Heart left ventricle (tissue), 13 donors: ENCODE measurements around the gene SLC22A25.

Experiments
- POLR2A ChIP-seq, 2 donors: fragments of 450-650 bp; IDR thresholded peaks; one replicate each; pipeline ENCODE4 v1.6.1; 2017; ENCODE audit warnings: antibody characterized with exemption in 2 of 2, mild to moderate bottlenecking in 2 of 2, moderate library complexity in 2 of 2
- TF ChIP-seq, protein P1 (sequence below), 12 donors: fragments of 200-600 bp; sonication (generic) in 4 of 12; IDR thresholded peaks; one replicate each; pipeline versions ENCODE4 v1.5.0 to v1.8.0; 2018 to 2022; ENCODE audit warnings: antibody characterized with exemption in 12 of 12, mild to moderate bottlenecking in 5 of 12
- donor health status: ischemic (EF 13 %, LVEDD 7.1; RV severe dilation, severe dysfunction).
- donor health status: DM: no; HTN: yes; CAD: no.
- donor health status: DM: no; HTN: no; CAD: no.
- donor health status: ischemic (EF 25% LVEDD 6.9; RV normal size, moderate dysfunction).
- donor health status: ischemic (EF 25% LVEDD 5.7; RV mildly dilated, moderate dysfunction).
- donor health status: ischemic (EF 35%, LVEDD 5.7; RV mildly dilated, moderate dysfunction).
- donor health status: nonischemic (EF 11% LVEDD 7.7; RV severe dilation, severe dysfunction).
- donor health status: DM: yes; HTN: yes; CAD: no.
- donor health status: PGD.
- donor health status: ischemic (EF 29% LVEDD 5.4; RV normal size, mild dysfunction).
- donor health status: nonischemic (EF 23%, LVEDD 6.1; RV moderate dilation, normal function).

DNA sequence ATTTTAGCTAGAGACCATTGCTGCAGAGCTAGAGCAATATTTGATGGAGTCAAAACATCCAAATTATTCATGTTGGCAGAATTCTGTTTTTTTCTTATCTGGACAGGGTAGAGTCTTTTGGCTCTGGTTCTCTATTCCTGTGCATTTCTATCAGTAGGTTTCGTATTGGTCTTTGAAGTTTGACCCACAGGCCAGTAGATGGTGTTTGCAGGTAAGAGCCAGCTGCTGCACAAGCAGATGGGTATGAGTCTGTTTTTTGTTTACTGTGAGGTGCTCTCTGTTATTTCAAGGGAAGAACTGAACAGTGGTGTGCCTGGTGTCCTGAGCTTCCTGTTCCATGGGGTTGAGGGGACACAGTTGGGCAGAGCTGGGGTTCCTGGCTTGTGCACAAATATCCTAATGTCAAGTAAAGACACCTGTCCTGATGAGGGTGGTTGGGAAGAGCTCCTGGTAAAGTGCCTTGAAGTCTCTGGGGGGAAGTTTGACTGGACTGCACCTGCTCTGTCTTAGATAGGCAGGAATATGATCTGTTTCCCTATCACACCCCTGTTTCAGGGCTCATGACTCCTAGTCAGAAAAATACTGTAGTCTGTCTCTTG is 34.0 kb upstream of the SLC22A25 start:
- TF ChIP-seq, protein P1, sequence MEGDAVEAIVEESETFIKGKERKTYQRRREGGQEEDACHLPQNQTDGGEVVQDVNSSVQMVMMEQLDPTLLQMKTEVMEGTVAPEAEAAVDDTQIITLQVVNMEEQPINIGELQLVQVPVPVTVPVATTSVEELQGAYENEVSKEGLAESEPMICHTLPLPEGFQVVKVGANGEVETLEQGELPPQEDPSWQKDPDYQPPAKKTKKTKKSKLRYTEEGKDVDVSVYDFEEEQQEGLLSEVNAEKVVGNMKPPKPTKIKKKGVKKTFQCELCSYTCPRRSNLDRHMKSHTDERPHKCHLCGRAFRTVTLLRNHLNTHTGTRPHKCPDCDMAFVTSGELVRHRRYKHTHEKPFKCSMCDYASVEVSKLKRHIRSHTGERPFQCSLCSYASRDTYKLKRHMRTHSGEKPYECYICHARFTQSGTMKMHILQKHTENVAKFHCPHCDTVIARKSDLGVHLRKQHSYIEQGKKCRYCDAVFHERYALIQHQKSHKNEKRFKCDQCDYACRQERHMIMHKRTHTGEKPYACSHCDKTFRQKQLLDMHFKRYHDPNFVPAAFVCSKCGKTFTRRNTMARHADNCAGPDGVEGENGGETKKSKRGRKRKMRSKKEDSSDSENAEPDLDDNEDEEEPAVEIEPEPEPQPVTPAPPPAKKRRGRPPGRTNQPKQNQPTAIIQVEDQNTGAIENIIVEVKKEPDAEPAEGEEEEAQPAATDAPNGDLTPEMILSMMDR (IDR thresholded peaks at IDR 0.05), result no peak
- TF ChIP-seq POLR2A (IDR thresholded peaks at IDR 0.05), result no peak
